HT1080 (cell line): ENCODE data around the gene GALNT17. TPM values are rescaled to one million over a fixed set of nuclear protein-coding genes. Genes with fewer than 3 reads are reported as not detected.

Source experiments
- DNase-seq: peaks from one replicate; pipeline ENCODE4 v3.0.0-alpha.2; 2015; ENCODE audit warnings: low read depth
- total RNA-seq: library from RNA; depleted of rRNA; stranded (reverse); fragments of >200 nt; shearing (Covaris generic); gene quantifications from 2 replicates; pipeline ENCODE4 v1.2.3, GENCODE V29; 2014

GALNT17 gene
- total RNA-seq, 1 experiment from 2014 or later = not detected

DNA sequence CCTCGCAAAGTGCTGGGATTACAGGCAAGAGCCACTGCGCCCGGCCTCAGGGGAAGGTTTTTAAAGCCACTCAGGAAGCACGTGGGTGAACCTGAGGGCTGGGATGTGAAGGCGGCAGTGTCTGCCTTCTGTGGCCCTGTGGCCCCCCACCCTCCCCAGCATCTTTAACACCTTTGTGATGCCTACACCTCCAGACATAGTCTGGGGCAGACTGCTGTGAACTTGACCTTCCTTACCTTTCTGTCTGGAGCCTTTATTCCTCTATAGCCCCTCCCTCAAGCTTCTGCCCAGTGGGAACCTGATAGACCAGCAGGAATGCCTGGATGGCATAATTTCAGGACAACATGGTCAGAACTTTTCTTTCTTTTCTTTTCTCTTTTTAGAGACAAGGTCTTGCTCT, 550.2 kb downstream of the GALNT17 start:
- no peak for DNase-seq

DNA sequence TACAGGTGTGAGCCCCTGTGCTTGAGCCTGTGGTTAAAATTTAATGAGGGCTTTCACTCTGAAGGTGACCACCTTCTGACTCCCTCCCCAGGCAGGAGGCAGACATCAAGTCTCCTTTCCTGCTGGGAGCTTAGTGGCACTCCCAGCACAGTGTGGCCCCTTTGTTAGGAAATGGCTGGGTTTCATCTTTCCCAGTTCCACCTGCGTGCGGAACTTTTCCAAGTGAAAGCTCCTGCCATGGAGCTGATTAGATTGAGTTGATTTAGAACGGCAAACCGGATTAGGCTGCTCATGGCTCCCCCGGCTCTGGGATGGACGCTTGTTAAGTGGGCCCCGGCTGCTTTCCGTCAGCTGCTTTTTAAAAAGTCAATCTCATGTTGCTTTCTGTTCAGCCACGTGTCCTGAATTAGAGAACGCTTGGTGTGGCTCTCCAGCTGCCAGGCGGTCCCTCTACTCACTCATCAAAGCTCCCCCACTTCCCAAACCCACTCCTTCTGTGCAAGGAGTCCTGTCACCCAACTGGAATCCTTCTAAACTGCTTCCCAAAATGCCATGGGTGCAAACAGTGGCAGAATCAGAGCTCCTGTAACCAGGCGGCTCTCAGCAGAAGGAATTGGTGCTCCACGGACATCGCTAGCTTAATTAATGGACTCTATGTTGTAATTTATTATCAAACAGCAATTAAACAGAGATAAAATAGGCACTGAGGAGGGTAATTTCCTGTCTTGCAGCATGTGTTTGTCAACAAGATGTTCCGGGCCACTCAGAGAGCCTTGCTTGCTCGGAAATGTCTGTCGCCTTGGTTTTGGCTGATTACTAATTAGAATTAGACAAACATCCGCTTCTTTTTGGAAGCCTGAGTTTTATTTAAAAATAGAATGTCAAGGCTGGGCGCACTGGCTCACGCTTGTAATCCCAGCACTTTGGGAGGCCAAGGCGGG, 551.2 kb downstream of the GALNT17 start:
- DNase-seq = no peak

DNA sequence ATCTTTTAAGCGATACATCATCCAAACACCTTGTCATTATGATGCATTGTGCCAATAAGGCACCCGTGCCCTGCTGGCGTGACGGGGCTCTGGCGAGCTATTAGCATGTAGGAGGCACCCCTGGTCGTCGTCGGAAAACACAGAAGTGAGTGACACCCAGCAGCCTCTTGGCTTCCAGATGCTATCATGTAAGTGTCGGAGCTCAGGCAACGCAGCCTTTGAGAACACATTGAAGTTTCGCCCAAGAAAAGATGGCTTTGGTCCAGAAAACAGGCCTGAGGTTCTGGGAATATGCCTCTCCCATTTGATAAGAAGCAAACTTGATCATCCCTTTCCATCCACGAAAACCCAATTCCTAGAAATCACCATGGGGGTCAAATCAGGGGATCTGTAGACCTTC, 555.3 kb downstream of the GALNT17 start:
- no peak for DNase-seq

DNA sequence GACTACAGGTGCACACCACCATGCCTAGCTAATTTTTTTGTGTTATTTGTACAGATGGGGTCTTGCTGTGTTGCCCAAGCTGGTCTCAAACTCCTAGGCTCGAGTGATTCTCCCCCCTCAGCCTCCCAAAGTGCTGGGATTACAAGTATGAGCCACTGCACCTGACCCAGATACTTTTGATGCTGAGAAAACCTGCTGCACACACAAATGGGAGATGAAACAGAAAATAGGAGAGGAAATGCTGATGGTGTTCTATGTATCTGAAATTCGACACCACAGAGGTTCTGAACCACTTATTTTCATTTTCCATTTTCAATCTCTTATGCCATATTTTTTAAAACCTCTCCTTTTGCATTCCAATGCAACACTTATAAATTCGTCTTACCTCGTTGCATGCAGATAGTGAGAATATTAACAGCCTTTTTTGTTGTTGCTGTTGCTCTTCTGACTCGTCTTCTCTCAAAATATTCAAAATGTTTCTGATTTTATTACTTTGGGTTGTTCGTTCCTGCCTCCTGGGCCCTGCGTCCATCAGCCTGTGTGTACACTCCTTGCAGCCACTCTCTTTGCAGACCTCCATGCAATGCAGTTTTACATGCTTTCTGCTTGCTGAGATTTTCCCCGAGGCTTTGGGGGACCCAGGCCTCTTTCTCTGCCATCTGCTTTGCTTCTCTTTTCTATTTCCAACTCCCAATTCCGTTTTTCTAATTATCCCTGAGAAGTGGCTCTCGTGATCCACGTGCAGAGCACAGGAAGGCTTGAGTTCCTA, 556.1 kb downstream of the GALNT17 start:
- no peak for DNase-seq

DNA sequence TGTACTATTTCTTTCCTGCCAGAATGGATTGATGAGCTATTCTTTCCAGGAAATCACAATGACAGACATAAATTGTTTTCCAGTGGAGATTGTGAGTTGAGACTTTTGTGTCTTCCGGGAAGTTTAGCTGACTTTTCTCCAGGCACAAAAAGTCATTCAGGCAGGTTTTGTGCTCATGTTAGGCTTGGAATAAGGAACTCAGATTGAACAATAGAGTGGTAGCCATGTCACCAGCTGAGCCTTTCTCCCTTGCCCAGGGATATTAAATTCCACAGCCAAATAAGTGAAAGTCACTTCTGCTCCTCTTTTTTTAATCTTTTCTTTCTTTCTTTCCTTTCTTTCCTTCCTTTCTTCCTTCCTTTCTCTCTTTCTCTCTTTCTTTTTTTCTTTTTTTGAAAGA, 559.6 kb downstream of the GALNT17 start:
- DNase-seq = no peak

DNA sequence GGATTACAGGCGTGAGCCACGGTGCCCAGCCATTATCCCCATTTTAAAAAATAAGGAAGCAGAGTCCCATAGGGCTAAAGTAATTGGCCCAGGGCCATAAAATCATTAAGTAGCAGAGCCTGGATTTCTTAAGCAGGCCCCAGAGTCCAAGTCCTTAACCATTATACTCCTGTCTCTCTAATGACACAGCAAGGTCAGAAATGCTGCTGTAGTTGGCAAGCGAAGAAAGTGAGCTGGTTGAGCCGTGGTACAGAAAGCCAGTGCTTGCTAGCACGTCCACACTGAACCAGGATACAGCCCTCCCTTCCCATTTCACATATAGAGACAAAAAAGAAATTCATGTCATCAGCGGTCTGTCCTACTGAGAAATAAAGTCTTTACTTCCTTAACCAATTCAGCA, 562.7 kb downstream of the GALNT17 start:
- no peak for DNase-seq

DNA sequence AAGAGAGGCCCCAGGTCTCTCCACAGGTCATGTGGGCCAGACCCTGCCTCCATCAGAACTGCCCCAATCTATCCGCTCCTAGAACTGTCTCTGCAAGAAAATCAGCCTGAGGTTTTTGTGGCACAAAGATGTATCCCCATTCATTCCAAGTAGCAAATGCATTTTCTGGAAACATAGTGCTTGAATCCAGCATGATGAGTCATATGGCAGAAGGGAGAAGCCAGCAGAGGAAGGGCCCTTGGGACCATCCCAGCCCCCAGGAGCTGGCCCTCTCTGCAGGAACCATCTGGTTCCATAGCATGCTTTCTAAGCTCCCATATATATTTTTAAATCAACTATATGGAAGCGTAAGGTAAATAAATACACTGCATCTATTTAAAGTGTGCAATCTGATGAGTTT, 563.2 kb downstream of the GALNT17 start:
- no peak for DNase-seq

DNA sequence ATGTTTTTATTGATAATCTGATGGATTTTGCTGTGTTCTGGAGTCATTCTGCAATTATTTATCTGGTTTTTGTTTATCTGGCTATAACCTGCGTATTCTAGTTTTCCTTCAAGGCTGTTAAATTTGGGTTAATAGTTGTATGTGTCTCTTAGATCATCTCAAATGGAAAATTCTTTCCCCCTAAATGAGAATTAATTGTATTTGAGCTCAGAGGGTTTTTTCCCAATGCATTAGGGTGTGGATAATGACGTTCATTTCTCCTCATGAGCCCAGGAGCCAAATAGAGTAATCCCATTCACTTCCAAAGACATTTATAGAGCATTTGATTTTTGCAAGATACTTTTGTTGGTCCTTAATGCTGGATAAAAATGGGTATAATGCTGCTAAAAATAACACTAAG, 564.6 kb downstream of the GALNT17 start:
- no peak for DNase-seq

DNA sequence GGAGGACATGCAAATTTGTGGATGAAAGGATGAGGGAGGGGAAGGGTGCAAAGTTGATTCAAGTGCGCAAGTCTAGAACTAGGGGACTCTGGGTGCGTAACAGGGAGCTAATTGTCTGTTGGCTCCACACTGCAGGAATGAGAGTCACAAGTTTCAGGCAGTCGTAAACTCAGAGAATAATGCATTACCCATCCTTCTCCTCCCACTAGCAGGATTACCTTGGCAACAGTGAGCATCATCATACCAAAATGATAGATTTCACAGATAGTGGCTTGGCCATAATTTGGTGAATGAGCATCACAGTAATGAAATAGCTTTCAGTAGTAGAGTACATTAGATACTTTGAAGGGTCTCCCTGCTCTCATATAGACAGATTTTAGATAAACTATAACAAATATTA, 565.5 kb downstream of the GALNT17 start:
- DNase-seq = no peak

DNA sequence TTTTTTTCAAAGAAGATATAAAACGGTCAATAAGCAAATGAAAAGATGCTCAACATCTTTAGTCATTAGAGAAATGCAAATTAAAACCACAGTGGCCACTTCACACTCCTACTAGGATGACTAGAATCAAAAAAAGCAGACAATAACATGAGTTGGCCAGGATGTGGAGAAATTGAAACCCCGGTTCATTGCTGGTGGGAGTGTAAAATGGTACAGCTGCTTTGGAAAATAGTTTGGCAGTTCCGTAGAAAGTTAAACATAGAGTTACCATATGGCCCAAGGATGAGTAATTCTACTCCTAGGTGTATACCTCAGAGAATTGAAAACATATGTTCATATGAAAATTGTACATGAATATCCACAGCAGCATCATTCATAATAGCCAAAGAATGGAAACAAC, 573.3 kb downstream of the GALNT17 start:
- no peak for DNase-seq

DNA sequence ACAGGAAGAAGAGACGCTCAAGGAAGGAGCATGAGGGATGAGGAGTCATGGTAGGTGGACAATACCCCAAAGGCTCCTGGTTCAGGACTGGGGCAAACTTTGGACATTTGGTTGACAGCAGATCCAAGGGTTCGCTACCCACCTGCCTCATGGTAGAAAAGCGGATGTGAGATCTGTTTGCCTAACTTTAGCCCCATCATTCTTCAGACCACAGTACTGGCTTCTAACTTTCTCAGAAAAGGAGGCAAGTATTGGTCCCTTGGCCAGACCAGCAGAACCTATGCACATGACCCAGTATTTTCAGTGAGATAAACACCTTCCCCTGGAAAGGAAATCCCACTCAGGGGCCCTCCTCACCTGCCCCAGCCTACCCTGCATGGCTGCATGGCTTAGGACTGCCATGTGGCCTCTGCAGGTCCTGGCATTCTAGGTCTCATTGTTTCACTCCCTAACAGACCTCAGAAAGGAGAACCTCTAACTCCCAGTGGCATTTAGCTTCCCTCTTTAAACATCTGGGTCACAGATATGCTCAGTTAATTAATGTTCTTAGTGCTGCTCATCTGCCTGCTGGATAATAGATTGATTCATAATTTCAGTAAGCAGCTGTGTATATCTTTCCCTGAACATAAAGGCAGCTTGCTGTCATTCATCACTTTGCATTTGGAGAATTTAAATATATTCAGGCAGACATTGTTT, 574.1 kb downstream of the GALNT17 start:
- DNase-seq = no peak

DNA sequence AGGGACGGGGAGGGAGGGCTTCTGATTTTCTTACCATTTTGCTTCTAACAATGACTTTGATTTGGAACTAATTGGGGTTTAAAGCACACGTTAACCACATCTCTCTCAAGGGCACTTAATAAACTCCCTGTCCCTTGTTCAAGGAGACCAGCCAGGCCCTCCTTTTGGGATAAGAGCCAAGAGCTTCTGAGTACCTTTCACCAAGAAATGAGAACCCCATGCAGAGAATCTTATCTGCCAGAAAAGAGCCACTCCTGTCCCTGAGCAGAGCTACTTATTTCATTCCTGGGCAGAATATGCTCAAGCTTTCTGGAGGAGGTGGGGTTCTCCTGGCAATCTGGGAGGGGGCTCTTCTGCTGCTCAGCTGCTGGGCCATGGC, 574.6 kb downstream of the GALNT17 start:
- DNase-seq = no peak

DNA sequence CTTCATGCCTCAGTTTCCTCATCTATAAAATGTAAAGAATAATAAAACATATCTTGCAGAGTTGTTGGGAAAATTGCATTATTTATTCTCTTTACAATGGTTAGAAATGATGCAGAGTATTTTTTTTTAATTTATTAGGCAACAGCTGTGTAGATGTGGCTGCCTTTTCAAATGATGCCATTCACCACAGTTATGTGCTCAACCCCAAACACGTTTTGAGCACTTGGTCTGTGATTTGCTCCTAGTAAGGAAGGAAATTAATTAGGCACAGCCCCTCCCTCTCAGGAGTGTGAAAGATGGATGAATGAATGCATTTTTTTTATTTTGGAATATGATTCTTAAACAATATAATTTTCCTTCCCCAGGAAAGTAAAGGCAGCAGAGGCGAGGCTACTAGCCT, 575.1 kb downstream of the GALNT17 start:
- no peak for DNase-seq

DNA sequence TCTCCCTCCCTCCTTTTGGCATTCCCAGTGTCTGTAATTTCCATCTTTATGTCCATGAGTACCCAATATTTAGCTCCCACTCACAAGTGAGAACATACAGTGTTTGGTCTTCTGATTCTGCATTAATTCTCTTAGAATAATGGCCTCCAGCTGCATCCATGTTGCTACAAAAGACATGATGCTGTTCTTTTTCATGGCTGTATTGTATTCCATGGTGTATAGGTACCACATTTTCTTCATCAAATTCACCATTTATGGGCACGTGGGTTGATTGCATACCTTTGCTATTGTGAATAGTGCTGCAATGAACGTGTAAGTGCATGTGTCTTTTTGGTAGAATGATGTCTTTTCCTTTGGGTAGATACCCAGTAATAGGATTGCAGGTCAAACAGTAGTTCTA, 576.8 kb downstream of the GALNT17 start:
- no peak for DNase-seq

DNA sequence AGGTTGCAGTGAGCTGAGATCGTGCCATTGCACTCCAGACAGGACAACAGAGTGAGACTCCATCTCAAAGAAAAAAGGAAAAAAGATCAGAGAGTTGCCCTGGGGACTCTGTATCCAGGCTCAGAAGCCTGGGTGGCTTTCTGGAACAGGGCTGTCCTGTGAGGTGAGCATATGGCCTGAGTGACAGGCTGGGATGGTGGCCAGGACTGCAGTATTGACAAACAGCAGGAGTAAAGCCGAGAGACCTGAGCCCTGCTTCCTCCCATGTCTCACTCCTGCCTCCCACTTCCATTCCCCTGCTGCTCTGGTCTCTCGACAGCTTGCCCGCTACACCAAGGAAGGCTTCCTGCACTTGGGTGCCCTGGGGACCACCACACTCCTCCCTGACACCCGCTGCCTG, 578.5 kb downstream of the GALNT17 start:
- no peak for DNase-seq

DNA sequence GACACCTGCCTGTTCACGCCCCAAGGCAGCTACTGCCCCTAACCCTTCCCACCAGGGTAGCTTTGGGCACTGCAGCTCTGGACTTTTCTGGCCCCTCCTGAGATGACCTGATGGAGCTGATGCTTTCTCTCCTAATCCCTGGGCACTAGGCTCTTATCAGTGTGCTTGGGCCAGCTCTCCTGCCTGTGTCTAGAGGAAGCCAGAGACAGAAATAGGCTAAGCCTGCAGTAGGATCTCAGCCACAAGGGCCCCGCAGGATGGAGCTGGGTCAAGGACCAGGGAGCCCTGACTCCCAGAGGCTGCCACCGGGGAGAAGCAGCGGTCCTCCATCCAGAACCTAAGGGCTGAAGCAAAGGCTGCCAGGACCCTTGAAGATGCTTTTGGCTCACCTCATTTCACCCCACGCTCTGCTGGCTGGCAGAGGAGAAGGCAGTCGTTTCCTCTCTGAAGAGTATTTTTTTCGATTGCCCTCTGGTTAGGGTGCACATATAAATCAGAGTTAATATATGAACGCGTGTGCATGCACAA, 580.8 kb downstream of the GALNT17 start:
- DNase-seq = no peak

DNA sequence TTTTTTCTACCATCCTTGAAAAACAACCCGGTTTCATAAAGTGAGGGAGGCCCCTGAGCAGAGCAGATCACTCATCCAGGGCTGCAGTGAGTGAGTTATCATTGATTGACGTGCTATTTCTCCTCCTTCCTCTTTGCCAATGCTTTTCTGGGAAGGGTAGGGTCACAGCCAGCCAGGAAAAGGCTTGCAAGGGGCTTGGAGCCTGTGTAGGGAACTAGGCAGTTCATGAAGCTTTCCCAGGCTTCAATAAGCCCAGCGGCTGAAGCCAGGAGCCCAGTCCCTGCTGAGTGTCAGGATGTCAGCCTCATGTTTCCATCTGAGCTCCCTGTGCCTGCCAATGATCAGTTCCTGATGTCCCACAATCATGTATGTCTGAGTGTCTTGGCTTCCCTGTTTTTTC, 584.7 kb downstream of the GALNT17 start:
- no peak for DNase-seq

DNA sequence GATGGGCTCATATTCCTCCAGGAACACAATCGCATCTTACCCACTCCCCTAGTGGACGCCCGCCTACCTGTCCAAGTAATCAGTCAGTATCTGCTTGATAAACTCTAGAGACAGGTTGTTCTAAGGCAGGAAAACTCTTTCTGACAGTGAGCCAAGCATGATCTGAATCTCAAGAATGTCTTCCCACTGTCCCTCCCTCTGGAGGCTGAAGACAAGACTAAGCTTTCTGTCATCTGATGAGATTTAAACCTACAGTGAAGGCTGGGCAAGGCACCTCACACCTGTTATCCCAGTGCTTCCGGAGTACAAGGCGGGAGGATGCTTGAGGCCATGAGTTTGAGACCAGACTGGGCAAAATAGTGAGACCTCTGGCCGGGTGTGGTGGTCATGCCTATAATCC, 586.6 kb downstream of the GALNT17 start:
- no peak for DNase-seq

DNA sequence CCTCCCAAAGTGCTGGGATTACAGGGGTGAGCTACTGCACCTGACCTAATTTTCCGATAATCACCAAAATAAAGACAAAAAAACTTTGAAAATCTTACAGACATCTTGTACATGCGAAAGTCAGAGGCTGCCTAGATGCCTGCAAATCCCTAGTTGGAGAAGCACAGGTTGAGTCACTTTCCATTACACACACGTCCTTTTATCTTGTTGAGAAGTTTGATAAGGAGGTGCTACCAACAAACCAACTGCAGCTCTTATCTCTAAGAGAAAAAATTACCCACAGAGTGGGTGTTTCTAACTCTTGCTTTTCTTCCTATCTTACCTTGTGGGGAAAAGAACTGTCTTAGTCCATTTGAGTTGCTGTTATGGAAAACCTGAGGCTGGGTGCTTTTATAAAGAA, 589.8 kb downstream of the GALNT17 start:
- no peak for DNase-seq

DNA sequence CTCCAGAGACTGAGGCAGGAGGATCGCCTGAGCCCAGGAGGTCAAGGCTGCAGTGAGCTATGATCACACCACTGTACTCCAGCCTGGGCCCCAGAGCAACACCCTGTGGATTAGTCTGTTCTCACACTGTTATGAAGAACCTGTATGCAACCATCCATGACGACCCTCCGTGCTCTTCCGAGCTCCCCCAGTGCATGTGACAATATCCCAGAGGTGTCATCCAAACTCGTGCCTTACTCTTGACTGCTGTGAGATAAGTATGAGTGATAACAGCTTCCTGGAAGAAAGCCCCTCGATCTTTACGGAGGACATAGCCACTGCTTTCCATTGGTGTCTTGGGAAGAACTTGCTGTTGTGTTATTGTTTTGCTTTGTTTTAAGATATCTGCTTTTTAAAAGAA, 591.9 kb downstream of the GALNT17 start:
- no peak for DNase-seq

DNA sequence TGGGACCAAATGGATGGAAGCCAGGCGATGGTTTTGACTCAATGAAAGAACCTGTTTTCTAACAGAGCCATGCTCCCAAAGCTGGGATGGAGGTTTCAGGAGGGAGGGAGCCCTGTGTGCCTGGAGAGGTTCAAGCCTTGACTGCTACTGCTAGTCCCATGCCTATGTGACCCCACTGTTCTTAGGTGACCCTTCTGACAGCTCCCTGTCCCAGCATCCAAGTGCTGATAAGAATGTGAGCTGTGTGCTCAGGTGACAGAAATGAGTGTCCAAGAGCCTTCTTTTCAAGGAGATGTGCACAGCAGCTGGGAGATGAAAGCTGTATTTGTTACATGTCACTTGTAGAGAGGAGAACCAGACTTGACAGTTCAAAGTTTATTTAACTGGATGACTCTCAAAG, 595.4 kb downstream of the GALNT17 start:
- no peak for DNase-seq

DNA sequence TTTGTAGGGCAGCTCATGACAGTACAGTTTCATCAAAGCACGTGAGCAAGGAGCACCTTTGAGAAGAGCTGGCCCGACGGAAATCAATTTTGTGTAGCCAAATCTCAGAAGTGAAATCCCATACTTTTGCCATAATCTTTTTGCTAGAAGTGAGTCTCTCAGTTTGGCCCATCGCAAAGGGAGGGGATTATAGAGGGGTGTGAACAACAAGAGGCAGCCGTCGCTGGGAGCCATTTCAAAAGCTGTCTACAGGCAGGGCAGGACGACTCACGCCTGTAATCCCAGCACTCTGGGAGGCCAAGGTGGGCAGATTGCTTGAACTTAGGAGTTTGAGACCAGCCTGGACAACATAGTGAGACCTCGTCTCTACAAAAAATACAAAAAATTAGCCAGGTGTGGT, 599.8 kb downstream of the GALNT17 start:
- no peak for DNase-seq
